Measurements from ENCODE around the gene EPM2AIP1. TPM values are rescaled to one million over a fixed set of nuclear protein-coding genes. Genes with fewer than 3 reads are reported as not detected.

Gene EPM2AIP1
- total and polyA plus RNA-seq, 9 of the 15 experiments (the other 6 are each of a cell fraction or from before 2014, with no cell fraction given): 6.7 to 44.8 (median 25.2) TPM

- TF ChIP-seq BRF1 (IDR thresholded peaks at IDR 0.05; ENCODE audit: borderline replicate concordance, extremely low read depth, insufficient read length): no peak
- TF ChIP-seq U2AF1 (optimal IDR thresholded peaks at IDR 0.05; ENCODE audit: low read depth, low read length): no peak
- TF ChIP-seq TCF7 (IDR thresholded peaks at IDR 0.05; ENCODE audit: borderline replicate concordance): no peak
- TF ChIP-seq NCOA6 (IDR thresholded peaks at IDR 0.05): peak; percentile 41; the same call in 1 of the 2 replicates
- TF ChIP-seq, protein P1, sequence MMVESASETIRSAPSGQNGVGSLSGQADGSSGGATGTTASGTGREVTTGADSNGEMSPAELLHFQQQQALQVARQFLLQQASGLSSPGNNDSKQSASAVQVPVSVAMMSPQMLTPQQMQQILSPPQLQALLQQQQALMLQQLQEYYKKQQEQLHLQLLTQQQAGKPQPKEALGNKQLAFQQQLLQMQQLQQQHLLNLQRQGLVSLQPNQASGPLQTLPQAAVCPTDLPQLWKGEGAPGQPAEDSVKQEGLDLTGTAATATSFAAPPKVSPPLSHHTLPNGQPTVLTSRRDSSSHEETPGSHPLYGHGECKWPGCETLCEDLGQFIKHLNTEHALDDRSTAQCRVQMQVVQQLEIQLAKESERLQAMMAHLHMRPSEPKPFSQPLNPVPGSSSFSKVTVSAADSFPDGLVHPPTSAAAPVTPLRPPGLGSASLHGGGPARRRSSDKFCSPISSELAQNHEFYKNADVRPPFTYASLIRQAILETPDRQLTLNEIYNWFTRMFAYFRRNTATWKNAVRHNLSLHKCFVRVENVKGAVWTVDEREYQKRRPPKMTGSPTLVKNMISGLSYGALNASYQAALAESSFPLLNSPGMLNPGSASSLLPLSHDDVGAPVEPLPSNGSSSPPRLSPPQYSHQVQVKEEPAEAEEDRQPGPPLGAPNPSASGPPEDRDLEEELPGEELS (CRISPR knock-in tag; IDR thresholded peaks at IDR 0.05; ENCODE audit: borderline replicate concordance): no peak
- peak; percentile 93 for TF ChIP-seq MYNN (IDR thresholded peaks at IDR 0.05)
- TF ChIP-seq MYNN (CRISPR knock-in tag; IDR thresholded peaks at IDR 0.05): no peak
- TF ChIP-seq KAT7 (CRISPR knock-in tag; IDR thresholded peaks at IDR 0.05; ENCODE audit: borderline replicate concordance): no peak
- no peak for TF ChIP-seq ZNF174 (CRISPR knock-in tag; IDR thresholded peaks at IDR 0.05)
- TF ChIP-seq GTF2F1 (IDR thresholded peaks at IDR 0.05; ENCODE audit: low read depth, low read length): no peak
- TF ChIP-seq XRCC3 (IDR thresholded peaks at IDR 0.05): no peak
- no peak for TF ChIP-seq BCL6 (CRISPR knock-in tag; IDR thresholded peaks at IDR 0.05)
- TF ChIP-seq C11orf30 (IDR thresholded peaks at IDR 0.05; ENCODE audit: low read depth): peak; percentile 92
- TF ChIP-seq ATF1 (CRISPR knock-in tag; IDR thresholded peaks at IDR 0.05): no peak
- peak; percentile 71 for TF ChIP-seq ATF1 (tag; IDR thresholded peaks at IDR 0.05)
- TF ChIP-seq SMC3 (conservative IDR thresholded peaks at IDR 0.05; ENCODE audit: insufficient read depth, low read depth, low read length): no peak
- TF ChIP-seq PML (IDR thresholded peaks at IDR 0.05; ENCODE audit: low read length): peak; percentile 97
- TF ChIP-seq ZNF133 (CRISPR knock-in tag; IDR thresholded peaks at IDR 0.05): no peak
- TF ChIP-seq CEBPG (CRISPR knock-in tag; IDR thresholded peaks at IDR 0.05): no peak
- TF ChIP-seq CEBPG (tag; conservative IDR thresholded peaks at IDR 0.05 in 1 of 2, IDR thresholded peaks at IDR 0.05 in 1 of 2): 0 out of 4 replicates have a peak, but pooled peaks of 1 of the 2 experiments have one; percentile 11
- no peak for TF ChIP-seq HDAC8 (tag; IDR thresholded peaks at IDR 0.05)
- TF ChIP-seq ZBTB1 (CRISPR knock-in tag; IDR thresholded peaks at IDR 0.05; ENCODE audit: borderline replicate concordance, low read depth): no peak
- no peak for TF ChIP-seq COPS2 (conservative IDR thresholded peaks at IDR 0.05)
- no peak for TF ChIP-seq ZC3H11A (IDR thresholded peaks at IDR 0.05; ENCODE audit: low read depth, low read length)
- TF ChIP-seq ESRRA (IDR thresholded peaks at IDR 0.05; ENCODE audit: borderline replicate concordance, low read depth): peak; percentile 70; the same call in 1 of the 2 replicates
- no peak for TF ChIP-seq KDM4B (IDR thresholded peaks at IDR 0.05; ENCODE audit: borderline replicate concordance in 2 of 2, low read depth in 1 of 2)
- TF ChIP-seq CREM (IDR thresholded peaks at IDR 0.05; ENCODE audit: low read depth): peak; percentile 84
- peak; percentile 15 to 68; a peak in 3 of 4 replicates for TF ChIP-seq MAZ (CRISPR knock-in tag; conservative IDR thresholded peaks at IDR 0.05 in 1 of 2, IDR thresholded peaks at IDR 0.05 in 1 of 2)
- peak; percentile 30 to 44; a peak in 3 of 4 replicates for TF ChIP-seq NRF1 (conservative IDR thresholded peaks at IDR 0.05 in 1 of 2, IDR thresholded peaks at IDR 0.05 in 1 of 2)
- no peak for TF ChIP-seq PCBP1 (IDR thresholded peaks at IDR 0.05; ENCODE audit: low read depth, low read length, poor library complexity, severe bottlenecking)
Observed at GRCh38 chr3:36957862-36958686, 34.9 kb downstream of the EPM2AIP1 start (continued).
